Measurements from ENCODE around the gene FRG2C.
"Not testable (repeated sequence)": the region's sequence is repeated elsewhere in the genome, so short reads cannot be mapped to it uniquely, and the experiment has no call there.

Gene FRG2C

GRCh38 chr3:75669348-75670297, 5.5 kb downstream of the FRG2C start:
- not testable (repeated sequence) for DNase-seq

GRCh38 chr3:75670298-75671286, 6.5 kb downstream of the FRG2C start:
- DNase-seq: not testable (repeated sequence)

- not testable (repeated sequence) for DNase-seq
Measured at GRCh38 chr3:75671287-75672139, 7.4 kb downstream of the FRG2C start.

- not testable (repeated sequence) for DNase-seq
Measured at GRCh38 chr3:75672140-75672775, 8.1 kb downstream of the FRG2C start.

GRCh38 chr3:75683965-75684364, 19.8 kb downstream of the FRG2C start:
- not testable (repeated sequence) for DNase-seq

GRCh38 chr3:75687323-75687722, 23.2 kb downstream of the FRG2C start:
- no peak for DNase-seq

GRCh38 chr3:75692061-75692460, 27.9 kb downstream of the FRG2C start:
- no peak for DNase-seq

Measured in COR-L47 (cell line).